Smooth muscle cell of the pulmonary artery (primary cell): Measurements from ENCODE around the gene ADGRG4. TPM values are rescaled to one million over a fixed set of nuclear protein-coding genes. Genes with fewer than 3 reads are reported as not detected.

Source experiments
- total RNA-seq: library from RNA; depleted of rRNA; stranded (reverse); fragments of >200 nt; gene quantifications from 2 replicates; pipeline ENCODE4 v1.2.3, GENCODE V29; 2014

ADGRG4 gene, protein sequence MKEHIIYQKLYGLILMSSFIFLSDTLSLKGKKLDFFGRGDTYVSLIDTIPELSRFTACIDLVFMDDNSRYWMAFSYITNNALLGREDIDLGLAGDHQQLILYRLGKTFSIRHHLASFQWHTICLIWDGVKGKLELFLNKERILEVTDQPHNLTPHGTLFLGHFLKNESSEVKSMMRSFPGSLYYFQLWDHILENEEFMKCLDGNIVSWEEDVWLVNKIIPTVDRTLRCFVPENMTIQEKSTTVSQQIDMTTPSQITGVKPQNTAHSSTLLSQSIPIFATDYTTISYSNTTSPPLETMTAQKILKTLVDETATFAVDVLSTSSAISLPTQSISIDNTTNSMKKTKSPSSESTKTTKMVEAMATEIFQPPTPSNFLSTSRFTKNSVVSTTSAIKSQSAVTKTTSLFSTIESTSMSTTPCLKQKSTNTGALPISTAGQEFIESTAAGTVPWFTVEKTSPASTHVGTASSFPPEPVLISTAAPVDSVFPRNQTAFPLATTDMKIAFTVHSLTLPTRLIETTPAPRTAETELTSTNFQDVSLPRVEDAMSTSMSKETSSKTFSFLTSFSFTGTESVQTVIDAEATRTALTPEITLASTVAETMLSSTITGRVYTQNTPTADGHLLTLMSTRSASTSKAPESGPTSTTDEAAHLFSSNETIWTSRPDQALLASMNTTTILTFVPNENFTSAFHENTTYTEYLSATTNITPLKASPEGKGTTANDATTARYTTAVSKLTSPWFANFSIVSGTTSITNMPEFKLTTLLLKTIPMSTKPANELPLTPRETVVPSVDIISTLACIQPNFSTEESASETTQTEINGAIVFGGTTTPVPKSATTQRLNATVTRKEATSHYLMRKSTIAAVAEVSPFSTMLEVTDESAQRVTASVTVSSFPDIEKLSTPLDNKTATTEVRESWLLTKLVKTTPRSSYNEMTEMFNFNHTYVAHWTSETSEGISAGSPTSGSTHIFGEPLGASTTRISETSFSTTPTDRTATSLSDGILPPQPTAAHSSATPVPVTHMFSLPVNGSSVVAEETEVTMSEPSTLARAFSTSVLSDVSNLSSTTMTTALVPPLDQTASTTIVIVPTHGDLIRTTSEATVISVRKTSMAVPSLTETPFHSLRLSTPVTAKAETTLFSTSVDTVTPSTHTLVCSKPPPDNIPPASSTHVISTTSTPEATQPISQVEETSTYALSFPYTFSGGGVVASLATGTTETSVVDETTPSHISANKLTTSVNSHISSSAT (N-terminal part only)
- under 0.01 TPM in 1 of 2 replicates, not detected in the other for total RNA-seq

DNA sequence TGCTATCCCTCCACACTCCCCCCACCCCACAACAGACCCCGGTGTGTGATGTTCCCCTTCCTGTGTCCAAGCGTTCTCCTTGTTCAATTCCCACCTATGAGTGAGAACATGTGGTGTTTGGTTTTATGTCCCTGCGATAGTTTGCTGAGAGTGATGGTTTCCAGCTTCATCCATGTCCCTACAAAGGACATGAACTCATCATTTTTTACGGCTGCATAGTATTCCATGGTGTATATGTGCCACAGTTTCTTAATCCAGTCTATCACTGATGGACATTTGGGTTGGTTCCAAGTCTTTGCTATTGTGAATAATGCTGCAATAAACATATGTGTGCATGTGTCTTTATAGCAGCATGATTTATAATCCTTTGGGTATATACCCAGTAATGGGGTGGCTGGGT, at the start of gene ADGRG4:
Gene ADGRG4 (plus strand): TSS at position 243 of the 400 bp plus-strand sequence. CDS start 7,815 bp downstream, outside the sequence.

DNA sequence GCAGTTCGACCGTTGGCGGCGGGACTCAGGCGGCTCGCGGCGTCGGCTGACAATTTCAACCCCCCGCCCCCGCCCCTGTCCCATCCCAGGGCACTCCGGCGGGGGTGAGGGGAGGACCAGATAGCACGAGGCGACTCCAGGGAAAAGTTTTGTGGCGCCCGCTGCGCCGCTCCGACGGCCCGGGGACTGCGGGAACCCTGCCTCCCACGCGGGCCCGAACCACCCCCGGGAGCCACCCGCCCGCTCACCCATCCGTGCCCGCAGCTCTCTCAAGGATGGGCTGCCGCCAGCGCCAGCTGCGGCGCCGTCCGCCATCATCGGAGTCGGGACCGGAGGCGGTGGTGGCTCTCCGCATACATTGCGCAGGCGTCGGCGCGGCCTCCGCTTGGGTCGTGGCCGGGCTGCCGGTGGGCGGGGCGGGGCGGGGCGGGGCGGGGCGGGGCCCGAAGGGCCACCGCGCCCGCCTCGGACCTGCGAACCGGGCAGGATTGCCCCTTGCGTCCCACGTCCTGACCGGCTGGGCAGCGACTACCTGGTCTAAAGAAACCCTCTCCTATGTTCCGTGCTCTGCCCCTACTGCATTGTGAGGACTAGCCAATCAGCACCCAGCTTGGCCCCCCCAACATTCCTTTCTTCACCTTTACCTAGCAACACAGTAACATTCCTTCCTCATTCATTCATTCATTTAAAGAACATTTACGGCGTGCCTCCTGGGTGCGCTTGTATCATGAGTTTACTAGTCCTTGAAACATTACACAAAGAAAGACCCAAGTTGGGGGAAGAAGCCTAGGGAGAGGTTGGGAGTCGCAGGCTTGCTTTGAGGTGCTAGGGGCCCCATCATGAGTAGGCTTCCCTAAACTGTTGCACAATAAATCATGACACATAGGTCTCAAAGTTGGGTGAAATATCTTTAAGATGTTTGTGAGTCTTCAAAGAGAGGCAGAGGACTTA, 49.4 kb upstream of the ADGRG4 start, which contains the start of gene MAP7D3:
Gene MAP7D3 (minus strand): TSS at position 360 of the 951 bp plus-strand sequence. CDS start 42 bp downstream, at position 318.

Other genes with a start within 250 kb of the ADGRG4 start
- gene FHL1, start 153.4 kb upstream of the ADGRG4 start, total RNA-seq, result 114 and 268 TPM in 2 replicates
- 11.8 and 14.9 TPM in 2 replicates for gene MAP7D3, start 49.6 kb upstream of the ADGRG4 start, total RNA-seq
- not detected in 2 replicates for gene BRS3, start 187.0 kb downstream of the ADGRG4 start, total RNA-seq
- 30.0 and 34.6 TPM in 2 replicates for gene HTATSF1, start 196.6 kb downstream of the ADGRG4 start, total RNA-seq
- not detected in 2 replicates for gene VGLL1, start 231.3 kb downstream of the ADGRG4 start, total RNA-seq